ENCODE measurements around the gene RS1.

The RS1 gene

DNA sequence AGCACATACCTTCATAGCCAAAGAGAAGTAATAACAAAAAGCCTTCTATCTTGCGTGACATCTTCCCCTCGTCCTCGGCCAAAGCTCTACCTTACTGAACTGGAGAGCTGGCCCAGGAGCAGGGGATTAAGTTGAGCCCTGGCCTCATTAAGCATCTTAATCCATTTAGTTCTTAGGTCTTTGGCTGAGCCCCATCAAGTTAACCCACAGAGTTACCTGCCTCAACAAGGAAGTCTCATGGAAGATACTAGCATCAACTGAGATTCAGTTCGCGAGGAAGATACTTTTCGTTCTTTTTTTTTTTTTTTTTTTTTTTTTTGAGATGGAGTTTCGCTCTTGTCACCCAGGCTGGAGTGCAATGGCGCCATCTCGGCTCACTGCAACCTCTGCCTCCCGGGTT lies at the start of gene RS1:
Gene RS1, minus strand, starts transcription at position 101 of the 400 bp plus-strand sequence. Its CDS starts 40 bp downstream, at position 61.
- DNase-seq (ENCODE audit: low read depth), result no peak

DNA sequence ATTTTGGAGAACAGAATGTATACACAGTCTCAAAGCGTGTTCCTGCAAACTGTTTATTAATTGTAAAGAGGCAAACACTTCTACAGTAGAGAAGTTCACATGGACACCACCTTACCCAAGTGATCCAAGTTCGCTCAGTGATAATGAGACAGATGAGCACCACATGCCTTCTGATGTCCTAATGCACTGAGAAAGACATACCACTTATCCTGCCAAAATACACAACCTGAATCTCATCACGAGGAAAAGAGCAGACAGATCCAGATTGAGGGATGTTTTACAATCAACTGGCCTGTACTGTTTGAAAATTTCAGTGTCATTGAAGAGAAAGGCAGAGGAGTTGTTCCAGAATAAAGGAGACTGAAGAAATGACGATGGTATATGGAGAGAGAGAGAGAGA lies 47.9 kb upstream of the RS1 start:
- DNase-seq (ENCODE audit: low read depth), result no peak

DNA sequence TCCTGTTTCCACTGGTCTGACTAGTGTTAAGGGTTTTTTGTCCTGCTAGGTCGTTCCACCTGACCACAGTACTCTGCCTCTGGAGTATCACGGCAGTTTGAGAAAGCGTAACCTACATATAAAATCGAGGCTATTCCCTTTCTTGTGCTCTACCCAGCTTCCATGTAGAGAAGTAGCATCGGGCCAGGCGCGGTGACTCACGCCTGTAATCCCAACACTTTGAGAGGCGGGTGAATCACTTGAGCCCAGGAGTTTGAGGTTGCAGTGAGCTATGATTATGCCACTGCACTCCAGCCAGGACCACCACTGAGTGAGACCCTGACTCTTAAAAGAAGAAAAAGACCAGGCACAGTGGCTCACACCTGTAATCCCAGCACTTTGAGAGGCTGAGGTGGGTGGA lies 43.0 kb upstream of the RS1 start:
- no peak for DNase-seq (ENCODE audit: low read depth)

DNA sequence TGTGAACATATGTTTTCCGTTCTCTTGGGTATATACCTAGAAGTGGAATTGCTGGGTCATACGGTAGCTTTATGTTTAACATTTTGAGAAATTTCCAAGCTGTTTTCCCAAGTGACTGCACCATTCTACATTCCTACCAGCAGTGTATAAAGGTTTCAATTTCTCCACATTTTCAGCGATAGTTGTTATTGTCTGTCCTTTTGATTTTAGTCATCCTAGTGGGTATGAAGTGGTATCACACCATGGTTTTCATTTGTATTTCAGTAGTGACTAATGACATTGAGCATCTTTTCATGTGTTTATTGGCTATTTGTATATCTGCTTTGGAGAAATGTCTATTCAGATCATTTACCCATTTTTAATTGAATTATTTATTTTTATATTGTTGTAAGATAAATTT lies 37.9 kb upstream of the RS1 start:
- no peak for DNase-seq (ENCODE audit: low read depth)

DNA sequence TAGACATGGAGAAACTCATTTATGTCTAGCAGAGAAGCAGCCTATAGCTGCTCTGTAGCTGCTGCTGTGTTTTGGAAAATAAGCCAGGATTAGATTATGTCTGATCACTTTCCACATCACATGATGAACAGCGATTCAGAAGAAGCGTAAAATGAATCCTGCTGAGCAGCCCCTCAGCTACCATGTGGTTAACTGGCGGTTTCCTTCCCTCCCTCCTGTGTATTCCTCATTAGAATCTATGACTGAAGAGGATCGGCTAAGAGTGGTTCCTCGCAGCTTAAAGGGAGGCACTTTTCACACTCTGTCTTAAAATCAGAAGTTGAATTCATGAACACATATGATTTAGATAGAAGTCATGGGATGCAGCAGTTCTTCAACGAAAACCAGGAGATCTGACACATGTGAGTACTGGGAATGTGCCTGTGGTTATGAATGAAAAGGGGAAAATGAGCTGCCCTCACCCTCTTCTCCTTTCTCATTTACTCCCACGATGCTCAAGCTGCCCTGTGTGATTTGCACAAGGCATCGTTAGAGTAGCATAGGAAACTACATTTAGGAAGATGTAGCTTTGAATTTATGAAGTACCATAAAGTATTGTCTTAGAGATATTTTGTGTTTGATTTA lies 35.6 kb upstream of the RS1 start, which contains the start of gene PPEF1:
Gene PPEF1, plus strand, starts transcription at position 220 of the 624 bp plus-strand sequence. Its CDS starts 136 bp downstream, at position 356.
- DNase-seq (ENCODE audit: low read depth), result no peak

DNA sequence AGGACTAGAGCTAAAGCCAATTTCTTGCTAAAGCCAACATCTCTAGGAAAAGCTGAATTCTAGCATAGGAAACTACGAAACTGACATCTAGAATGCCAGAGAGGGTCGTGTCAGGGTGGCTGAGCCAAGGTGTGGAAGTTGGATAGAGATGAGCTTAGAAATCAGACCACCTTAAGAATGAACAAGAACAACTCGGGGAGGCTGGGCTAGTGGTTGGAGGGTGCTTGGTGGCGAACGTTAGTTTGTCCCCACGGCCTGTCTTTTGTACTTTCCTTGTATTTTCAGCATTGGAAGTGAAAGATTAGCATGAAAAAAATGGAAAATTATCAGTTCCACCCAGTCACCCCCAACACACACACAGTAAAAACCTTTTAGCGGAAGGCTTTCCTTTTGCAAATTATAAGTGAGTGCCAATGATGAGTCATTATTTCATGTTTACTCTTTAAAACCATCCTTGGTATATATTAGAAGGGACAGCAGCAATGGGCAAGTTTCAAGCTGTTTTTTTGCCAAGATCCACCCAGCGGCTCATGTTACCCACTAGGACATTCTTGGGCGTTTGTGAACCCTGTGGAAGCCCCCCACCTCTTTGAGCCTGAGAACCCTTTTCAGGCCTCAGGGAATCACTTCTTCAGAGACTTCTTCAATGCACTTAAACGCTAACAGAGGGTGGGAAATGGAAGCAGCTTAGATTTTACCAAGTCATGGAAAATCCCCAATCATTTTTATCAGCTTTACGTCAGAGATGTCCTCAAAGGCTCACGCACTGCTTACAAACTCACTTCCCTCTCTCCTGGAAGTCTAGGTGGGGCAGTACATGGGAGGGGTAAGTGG lies 30.7 kb upstream of the RS1 start:
- no peak for DNase-seq (ENCODE audit: low read depth)

DNA sequence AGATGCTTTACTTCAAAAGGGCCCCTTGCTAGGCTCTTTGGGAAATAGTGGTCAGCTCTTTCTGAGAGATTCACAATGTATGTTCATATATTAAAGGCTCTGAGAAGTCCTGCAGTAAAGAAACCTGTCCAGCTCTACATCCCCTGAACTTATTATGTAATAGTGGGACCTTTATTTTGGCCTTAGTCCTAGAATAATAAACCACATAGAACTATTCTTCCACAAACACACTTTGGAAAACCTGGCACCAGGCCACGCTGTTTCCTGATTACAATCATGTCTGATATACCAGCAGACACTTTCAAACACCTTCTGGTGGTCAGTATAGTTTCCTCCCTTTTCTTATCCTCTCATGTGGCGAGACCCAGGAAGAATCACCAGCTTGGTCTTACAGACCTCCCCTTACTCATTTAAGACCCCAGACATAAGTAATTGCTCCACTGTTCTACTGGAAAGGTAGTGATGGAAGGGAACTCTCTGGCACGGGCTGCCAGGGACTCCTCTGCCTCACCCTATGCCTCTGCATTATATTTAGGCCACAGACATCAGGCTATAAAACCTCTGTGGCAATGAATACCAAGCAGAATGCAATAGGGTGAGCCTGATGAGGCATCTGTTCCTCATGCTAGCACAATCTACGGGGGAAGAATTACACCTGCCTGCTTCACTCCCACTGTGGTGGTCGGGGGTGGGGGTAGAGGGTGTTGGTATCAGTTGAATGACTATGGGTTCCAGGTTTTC lies 29.9 kb upstream of the RS1 start:
- DNase-seq (ENCODE audit: low read depth), result no peak

DNA sequence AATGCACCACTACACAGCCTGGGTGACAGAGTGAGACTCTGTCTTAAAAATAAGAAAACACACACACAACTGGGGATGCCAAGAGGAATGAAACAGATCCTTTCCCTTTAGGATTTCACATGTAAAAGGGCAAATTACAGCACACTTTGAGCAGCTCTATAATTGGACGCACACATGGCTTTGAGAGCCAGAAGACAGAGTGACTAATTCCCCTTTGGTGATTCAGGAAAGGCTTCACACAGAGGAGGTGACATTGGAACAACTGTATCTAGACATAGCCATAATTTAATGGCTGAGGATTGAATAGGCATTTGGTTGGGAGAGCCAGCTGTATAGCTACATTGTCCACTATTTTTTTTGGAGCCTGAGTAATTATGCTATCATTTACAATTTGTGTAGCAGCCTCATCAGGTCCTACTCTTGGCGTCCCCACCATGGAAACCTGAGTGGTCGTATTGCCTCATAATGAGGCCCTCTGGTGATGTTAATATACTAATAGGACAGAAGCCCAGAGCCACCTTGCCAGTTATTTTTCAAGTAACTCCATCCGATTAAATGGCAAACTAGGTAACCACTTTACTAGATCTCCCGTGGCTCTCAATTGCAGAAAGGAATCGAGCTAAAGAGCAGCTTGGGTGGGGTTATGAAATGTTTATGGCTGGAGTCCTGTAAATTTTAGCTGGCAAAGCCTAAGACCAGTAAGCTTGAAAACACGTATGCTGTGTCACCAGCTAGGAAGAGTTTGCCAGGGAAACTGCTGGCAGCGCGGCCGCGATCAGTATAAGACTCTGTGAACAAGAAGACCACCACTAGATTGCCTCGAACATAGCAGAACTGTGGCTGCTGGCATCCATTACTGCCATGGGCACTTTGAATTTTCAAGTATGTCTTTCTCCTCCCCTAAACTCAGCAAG lies 27.1 kb upstream of the RS1 start:
- no peak for DNase-seq (ENCODE audit: low read depth)

DNA sequence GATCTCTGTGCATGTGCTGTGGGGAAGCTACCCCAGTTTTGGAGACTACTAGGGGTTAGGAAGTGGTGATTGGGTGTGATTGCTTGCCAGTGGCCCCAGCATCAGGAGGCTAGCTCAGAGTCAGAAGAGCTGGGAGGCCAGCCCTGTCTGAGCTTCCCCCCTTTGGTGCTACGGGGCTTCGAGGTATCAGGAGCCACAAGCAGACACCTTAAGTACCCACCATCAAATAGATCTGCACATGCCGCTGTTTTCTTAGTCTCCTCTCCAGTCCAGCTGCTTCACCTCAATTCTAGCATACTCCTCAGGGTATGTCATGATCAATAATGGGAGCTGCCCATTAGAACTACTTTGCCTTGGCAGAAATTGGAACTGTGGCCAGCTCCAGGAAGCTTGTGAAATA lies 24.7 kb upstream of the RS1 start:
- DNase-seq (ENCODE audit: low read depth), result no peak

DNA sequence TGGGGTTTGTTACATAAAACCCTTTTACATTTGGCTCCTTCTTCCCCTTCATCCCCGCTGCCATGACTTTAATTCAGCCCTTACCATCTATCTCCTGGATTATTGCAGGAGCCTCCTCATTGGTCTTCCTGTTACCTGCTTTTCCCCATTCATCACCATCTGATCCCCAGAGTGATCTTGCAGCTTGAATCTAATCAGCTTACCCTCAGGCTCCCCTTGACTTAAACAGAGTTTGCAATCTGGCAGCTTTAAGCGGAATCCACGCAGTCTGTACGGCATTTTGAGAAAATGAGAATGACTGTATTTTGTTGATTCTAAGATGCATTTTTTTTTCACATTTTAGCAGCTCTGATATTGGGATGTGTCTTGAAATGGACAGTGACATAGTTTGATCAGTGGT lies 20.6 kb upstream of the RS1 start:
- no peak for DNase-seq (ENCODE audit: low read depth)

DNA sequence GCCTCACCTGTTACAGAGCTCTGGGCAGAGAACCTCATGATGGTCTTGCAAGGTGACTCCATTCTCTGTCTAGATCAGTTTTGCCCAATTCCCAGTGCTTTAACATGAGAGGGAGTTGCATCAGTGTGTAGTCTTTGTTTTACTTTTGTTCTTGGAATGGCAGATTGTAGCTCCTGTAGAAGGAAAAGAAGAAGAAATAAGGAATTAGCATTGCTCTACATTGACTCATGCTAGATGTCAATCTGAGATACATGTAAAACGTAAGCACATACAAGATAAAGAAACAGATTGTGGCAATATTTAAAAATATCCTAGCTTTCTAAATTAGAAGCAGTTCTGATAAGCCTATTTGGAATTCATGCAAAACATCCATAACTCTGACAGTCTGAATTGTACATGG lies 19.5 kb upstream of the RS1 start:
- DNase-seq (ENCODE audit: low read depth), result no peak

DNA sequence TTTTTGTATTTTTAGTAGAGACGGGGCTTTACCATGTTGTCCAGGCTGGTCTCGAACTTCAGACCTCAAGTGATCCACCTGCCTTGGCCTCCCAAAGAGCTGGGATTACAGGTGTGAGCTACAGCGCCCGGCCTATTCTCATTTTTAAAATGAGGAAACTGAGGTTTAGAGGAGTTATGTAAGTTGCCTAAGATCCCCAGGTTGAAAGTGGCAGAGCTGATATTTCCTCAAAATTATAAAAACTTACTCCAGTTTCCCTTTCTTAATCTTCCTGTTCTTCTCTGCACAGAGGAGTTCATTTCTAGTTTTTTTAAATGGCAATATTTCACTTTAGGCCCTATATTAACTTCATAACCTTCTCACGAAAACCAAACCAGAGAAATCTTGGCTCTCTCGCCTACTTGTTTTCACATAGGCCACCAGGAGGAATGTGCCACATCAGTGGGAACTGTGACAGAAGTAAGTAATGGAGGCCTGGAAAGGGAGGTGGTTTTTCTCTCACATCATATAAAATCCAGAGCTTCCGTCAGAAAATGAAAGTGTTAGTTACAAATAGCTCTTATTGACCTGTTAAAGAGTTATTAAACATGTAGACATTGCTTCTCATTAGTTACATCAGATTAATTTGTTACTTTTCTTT lies 16.1 kb upstream of the RS1 start:
- no peak for DNase-seq (ENCODE audit: low read depth)

DNA sequence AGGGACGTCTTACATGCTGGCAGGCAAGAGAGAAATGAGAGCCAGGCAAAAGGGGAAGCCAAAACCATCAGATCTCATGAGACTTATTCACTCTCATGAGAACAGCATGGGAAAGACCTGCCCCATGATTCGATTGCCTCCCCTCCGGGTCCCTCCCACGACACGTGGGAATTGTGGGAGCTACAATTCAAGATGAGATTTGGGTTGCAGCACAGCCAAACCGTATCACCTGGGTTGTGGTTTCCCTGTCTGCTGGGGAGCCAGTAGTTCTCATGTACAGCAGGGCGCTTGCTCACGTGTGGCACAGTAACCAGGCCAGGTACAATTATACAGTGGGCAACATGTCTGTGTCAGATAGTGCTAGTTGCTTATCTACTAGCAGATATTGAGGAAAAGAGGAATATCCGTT lies 11.1 kb upstream of the RS1 start:
- DNase-seq (ENCODE audit: low read depth), result no peak

DNA sequence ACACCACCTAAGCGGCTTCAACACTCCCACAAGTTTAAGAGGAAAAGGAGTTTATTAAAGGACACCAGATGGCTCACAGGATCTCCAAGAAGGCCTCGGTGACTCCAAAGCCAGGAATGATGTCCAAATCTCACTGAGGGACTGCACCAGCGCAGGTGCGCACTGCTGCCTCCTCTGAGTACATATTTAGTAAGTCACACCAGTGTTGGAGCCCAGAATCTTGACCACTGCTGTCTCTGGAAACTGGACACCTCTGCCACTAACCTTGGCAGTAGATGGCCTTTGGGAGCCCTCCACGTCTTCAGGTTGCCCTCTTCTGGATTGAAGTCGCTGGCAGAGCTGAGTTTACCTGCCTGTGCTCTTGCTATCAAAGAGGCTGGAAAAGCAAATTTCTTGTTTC lies 10.1 kb upstream of the RS1 start:
- no peak for DNase-seq (ENCODE audit: low read depth)

DNA sequence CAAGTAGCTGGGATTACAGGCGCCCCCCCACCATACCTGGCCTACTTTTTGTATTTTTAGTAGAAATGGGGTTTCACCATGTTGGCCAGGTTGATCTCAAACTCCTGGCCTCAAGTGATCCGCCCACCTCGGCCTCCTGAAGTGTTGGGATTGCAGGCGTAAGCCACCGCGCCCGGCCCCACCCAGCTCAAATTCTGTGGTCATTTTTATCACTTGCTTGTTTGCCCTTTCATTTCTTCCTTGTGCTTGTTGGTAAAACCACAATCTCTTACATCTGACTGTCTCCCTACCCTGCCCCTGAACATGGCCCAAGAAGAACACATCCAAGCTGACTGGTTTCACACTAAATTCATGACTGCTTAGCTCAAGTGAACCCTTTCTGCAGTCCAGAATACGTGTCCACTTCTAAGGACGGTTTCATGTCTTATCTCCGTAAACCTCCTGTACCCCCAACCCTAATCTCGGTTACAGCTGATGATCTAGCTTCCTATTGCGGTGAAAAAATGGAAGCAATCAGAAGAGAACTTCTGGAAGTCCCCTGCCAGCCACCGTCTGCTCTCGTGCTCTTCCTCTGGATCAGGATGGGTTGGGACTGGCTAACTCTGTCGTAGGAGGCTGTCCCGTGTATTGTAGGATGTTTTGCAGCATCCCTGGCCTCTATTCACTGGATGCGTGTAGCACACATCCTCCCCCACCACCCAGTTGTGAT lies 5.4 kb upstream of the RS1 start:
- no peak for DNase-seq (ENCODE audit: low read depth)

DNA sequence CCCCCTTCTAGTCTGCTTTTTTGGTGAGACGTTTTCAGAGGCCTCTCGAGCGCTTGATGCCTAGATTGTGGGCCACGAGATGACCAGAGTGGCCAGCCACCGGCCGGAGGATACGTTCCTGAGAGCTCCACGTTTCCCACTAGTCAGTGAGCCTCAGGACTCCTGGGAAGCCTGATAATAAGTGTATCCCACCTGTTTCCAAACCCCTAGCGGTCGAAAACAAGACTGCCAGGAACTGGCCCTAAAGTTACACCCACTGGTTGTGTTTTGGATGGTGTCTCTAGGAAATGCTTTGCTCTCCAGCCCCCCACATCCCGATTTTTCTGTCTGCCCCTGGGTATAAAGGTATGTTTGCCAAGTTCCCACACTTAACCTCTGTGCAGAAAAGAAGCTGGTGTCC lies 4.6 kb upstream of the RS1 start:
- no peak for DNase-seq (ENCODE audit: low read depth)

DNA sequence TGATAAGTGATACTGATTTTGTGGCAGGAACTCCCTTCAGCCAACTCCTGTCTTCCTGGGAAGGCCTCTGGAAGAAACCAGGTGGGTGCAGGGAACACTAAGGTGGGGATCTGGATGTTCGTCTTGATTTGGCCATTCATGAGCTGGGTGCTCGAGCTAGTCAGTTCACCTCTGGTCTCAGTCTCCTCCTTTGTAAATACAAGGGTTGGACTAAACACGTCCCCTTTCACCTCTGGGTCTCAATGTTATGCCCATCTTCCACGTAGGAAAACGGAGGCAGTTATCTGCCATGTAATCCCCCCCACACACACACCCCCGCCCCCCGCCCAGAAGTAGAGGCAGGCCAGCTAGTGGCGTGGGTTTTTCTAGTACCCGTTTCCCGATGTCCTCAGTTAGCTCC lies 4.1 kb upstream of the RS1 start:
- DNase-seq (ENCODE audit: low read depth), result no peak

DNA sequence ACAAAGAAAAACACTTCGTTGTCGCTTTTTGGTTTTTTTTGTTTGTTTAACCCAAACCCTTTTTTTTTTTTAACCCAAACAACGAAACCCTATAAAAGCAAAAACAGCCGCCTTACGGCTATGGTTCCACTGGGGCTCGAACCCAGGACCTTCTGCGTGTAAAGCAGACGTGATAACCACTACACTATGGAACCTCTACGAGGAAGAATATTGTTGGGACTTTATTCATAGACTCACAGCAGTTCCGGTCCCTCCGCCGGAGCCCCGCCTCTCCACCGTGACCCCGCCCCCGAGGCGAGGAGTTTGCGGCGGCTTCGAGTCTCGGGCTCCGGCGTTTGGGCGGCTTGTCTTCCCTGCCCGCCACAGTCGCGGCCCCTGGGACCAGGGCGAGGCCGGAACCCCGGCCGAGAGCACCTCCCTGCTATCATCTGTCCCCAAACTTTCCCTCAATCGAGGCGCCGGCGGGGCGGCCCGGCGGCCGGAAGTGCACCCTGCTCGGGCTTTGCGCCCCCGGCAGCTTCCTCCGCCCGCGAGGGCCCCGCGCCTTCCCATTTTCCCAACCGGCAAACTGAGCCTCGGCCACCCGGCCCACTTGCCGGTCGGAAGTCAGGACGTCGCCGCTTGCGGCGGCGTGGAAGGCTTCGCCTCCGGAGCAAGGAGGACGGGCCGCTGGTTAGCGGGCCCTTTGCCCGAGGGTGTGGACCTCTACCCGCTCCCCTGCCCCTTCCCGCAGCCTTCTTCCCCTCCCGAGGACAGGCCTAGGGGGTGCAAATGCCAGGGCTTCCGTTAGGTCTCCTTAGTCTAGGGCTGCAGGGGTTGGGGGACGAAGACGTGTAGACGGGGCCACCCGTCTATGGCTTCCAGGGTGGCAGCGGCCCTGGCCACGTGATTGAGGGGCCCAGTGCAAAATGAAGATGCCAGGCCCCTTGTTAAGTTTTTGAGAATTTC lies 3.2 kb upstream of the RS1 start:
- peak; percentile 67 for DNase-seq (ENCODE audit: low read depth)

DNA sequence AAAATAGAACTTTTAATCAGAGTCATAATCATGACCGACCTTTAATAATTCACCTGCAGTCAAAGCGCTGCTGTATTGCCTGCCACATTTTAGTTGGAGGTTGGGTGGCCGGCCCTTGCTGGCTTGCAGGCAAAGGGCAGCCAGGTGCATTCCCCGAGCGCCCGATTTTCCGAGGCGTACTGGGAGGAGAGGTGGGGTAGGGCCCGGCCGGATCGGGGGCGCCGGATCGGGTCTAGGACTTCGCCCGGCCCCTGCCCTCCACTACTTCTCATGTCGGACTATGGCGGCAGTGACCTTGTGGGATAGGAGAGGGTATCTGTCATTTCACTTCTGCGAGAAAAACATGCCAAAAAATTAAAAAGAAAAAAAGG lies 2.5 kb upstream of the RS1 start:
- no peak for DNase-seq (ENCODE audit: low read depth)
